ENCODE data around the gene KRTAP16-1. TPM values are rescaled to one million over a fixed set of nuclear protein-coding genes. Genes with fewer than 3 reads are reported as not detected.

KRTAP16-1 gene
- total RNA-seq, 2 experiments from 2014 or later = not detected

DNA sequence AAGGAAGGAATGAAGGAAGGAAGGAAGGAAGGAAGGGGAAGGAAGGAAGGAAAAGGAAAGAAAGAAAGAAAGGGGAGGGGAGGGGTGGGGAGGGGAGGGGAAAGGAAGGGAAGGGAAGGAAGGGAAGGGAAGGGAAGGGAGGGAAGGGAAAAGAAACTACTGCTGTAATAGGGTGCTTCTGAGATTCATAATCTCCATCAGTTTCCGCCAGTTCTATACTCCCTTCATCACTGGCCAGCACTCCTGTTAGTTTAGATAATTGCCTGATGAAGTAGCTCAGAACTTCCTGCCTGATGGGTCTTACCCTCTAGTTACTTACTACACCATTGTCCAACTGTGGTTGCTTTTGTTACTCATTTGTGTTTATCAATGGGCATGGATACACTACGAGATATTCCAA is 45.9 kb downstream of the KRTAP16-1 start:
- Mint-ChIP-seq H3K27ac (no peak overlapping the region), H3K9me3 (ENCODE audit: low read depth) (no peaks in the 10 kb centered on the region), H3K36me3 (ENCODE audit: low read depth) (no peaks in the 10 kb centered on the region), H3K4me1 (peaks cover 18% of the 10 kb centered on the region), H3K4me3 (no peak overlapping the region), H3K27me3 (no peaks in the 10 kb centered on the region)
- ATAC-seq (no peak), DNase-seq (no peak)
- ChIA-PET POLR2A (no interaction called here), CTCF (no interaction called here)
- intact Hi-C loops (cut with DNase I, micrococcal nuclease) = no loop called here

GRCh38 chr17:41258406-41258805 is 50.7 kb downstream of the KRTAP16-1 start:
- H3K4me3 Mint-ChIP-seq = no peak overlapping the region
- ATAC-seq (no peak), DNase-seq (no peak)
- H3K4me1 Mint-ChIP-seq = peaks cover 16% of the 10 kb centered on the region
- no peaks in the 10 kb centered on the region for H3K36me3 Mint-ChIP-seq (ENCODE audit: low read depth)
- intact Hi-C loops (cut with DNase I, micrococcal nuclease) = no loop called here
- no peak overlapping the region for H3K27ac Mint-ChIP-seq
- ChIA-PET POLR2A (no interaction called here), CTCF (no interaction called here)
- H3K9me3 Mint-ChIP-seq (ENCODE audit: low read depth) = no peaks in the 10 kb centered on the region
- peaks cover 4% of the 10 kb centered on the region for H3K27me3 Mint-ChIP-seq

Other genes starting within 250 kb of the KRTAP16-1 start
- gene KRTAP2-3, start 249.2 kb downstream of the KRTAP16-1 start, total RNA-seq = not detected
- gene KRTAP2-4, start 243.4 kb downstream of the KRTAP16-1 start, total RNA-seq = not detected
- gene KRTAP4-7, start 225.2 kb downstream of the KRTAP16-1 start, total RNA-seq = not detected
- gene KRTAP4-8, start 211.2 kb downstream of the KRTAP16-1 start, total RNA-seq = not detected
- not detected for gene KRTAP4-16, start 207.1 kb downstream of the KRTAP16-1 start, total RNA-seq
- not detected for gene KRTAP4-9, start 203.9 kb downstream of the KRTAP16-1 start, total RNA-seq
- gene KRTAP4-11, start 190.9 kb downstream of the KRTAP16-1 start, total RNA-seq = not detected
- gene KRTAP4-12, start 185.1 kb downstream of the KRTAP16-1 start, total RNA-seq = not detected
- gene KRTAP4-6, start 168.8 kb downstream of the KRTAP16-1 start, total RNA-seq = not detected
- gene KRTAP4-5, start 159.5 kb downstream of the KRTAP16-1 start, total RNA-seq = not detected
- gene KRTAP4-4, start 148.6 kb downstream of the KRTAP16-1 start, total RNA-seq = not detected
- gene KRTAP4-3, start 141.1 kb downstream of the KRTAP16-1 start, total RNA-seq = not detected
- gene KRTAP4-2, start 131.1 kb downstream of the KRTAP16-1 start, total RNA-seq = not detected
- not detected for gene KRTAP4-1, start 124.4 kb downstream of the KRTAP16-1 start, total RNA-seq
- gene KRTAP9-1, start 119.4 kb downstream of the KRTAP16-1 start, total RNA-seq = not detected
- gene KRTAP9-2, start 82.7 kb downstream of the KRTAP16-1 start, total RNA-seq = not detected
- gene KRTAP9-3, start 76.9 kb downstream of the KRTAP16-1 start, total RNA-seq = not detected
- gene KRTAP9-8, start 71.3 kb downstream of the KRTAP16-1 start, total RNA-seq = not detected
- gene KRTAP9-4, start 59.6 kb downstream of the KRTAP16-1 start, total RNA-seq = not detected
- not detected for gene KRTAP9-9, start 53.9 kb downstream of the KRTAP16-1 start, total RNA-seq
- gene KRTAP9-6, start 43.9 kb downstream of the KRTAP16-1 start, total RNA-seq = not detected
- gene KRTAP9-7, start 33.6 kb downstream of the KRTAP16-1 start, total RNA-seq = not detected
- gene KRTAP29-1, start 6.5 kb downstream of the KRTAP16-1 start, total RNA-seq = not detected
- not detected for gene KRTAP17-1, start 6.4 kb upstream of the KRTAP16-1 start, total RNA-seq
- gene KRT33A, start 41.5 kb upstream of the KRTAP16-1 start, total RNA-seq = not detected
- not detected for gene KRT33B, start 60.5 kb upstream of the KRTAP16-1 start, total RNA-seq
- not detected for gene KRT34, start 73.0 kb upstream of the KRTAP16-1 start, total RNA-seq
- gene KRT31, start 88.3 kb upstream of the KRTAP16-1 start, total RNA-seq = not detected
- gene KRT37, start 115.3 kb upstream of the KRTAP16-1 start, total RNA-seq = not detected
- not detected for gene KRT38, start 131.7 kb upstream of the KRTAP16-1 start, total RNA-seq
- not detected for gene KRT32, start 158.1 kb upstream of the KRTAP16-1 start, total RNA-seq
- not detected for gene KRT35, start 171.8 kb upstream of the KRTAP16-1 start, total RNA-seq
- gene KRT36, start 180.6 kb upstream of the KRTAP16-1 start, total RNA-seq = not detected
- gene KRT13, start 196.3 kb upstream of the KRTAP16-1 start, total RNA-seq = not detected
- not detected for gene KRT15, start 209.6 kb upstream of the KRTAP16-1 start, total RNA-seq
- not detected for gene KRT19, start 219.0 kb upstream of the KRTAP16-1 start, total RNA-seq